Breast epithelium (tissue), 3 donors: ENCODE measurements around the gene BCL11B.

Experiments used
- POLR2A ChIP-seq: fragments of 450-650 bp; IDR thresholded peaks from one replicate; pipeline ENCODE4 v1.6.1; 2016; ENCODE audit warnings: antibody characterized with exemption, mild to moderate bottlenecking, moderate library complexity
- POLR2AphosphoS5 ChIP-seq, 3 donors: sonication (generic); formaldehyde crosslinking; IDR thresholded peaks; one replicate each; pipeline ENCODE4 v1.6.1; 2017; ENCODE audit warnings: antibody characterized with exemption in 3 of 3
- TF ChIP-seq, protein P1 (sequence below), 3 donors: fragments of 450-650 bp; IDR thresholded peaks; one replicate each; pipeline ENCODE4 v1.5.1; 2016 to 2017; ENCODE audit warnings: antibody characterized with exemption in 3 of 3, mild to moderate bottlenecking in 3 of 3, moderate library complexity in 3 of 3

- TF ChIP-seq, protein P1, sequence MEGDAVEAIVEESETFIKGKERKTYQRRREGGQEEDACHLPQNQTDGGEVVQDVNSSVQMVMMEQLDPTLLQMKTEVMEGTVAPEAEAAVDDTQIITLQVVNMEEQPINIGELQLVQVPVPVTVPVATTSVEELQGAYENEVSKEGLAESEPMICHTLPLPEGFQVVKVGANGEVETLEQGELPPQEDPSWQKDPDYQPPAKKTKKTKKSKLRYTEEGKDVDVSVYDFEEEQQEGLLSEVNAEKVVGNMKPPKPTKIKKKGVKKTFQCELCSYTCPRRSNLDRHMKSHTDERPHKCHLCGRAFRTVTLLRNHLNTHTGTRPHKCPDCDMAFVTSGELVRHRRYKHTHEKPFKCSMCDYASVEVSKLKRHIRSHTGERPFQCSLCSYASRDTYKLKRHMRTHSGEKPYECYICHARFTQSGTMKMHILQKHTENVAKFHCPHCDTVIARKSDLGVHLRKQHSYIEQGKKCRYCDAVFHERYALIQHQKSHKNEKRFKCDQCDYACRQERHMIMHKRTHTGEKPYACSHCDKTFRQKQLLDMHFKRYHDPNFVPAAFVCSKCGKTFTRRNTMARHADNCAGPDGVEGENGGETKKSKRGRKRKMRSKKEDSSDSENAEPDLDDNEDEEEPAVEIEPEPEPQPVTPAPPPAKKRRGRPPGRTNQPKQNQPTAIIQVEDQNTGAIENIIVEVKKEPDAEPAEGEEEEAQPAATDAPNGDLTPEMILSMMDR (IDR thresholded peaks at IDR 0.05): no peak
- TF ChIP-seq POLR2A: no peak
- no peak for TF ChIP-seq POLR2AphosphoS5 (IDR thresholded peaks at IDR 0.05)
These were observed 41.2 kb upstream of the BCL11B start for GRCh38 chr14:99313234-99313633.
